ENCODE data around the gene CLIP1.

CLIP1 gene

DNA sequence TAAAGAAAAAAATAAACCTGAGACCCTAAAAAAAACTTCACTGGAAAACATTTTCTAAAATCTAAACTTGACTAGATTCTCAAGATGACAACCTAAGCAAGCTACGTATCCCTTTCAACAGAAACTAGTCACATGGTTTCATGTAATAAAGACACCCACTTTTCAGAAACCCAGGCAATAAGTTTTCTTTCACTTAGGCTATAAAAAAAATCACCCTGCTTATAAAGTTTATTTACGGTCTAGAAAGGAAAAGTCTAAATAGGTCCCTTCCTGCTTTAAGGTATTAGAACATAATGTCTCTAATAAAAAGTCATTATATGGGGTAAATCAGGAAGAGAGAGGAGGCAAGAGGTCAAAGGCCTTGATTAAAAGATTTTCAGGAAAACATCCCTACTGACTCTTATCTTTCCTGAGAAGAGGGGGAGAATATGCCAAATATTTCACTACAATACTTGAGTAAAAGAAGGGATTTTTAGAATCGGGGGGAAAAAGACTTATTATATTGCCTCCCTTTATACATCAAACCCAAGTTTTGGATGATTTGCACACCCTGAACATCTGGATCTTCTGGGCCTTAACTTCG lies 9.5 kb downstream of the CLIP1 start:
- peak overlapping the region; percentile 27; the same call in 1 of the 2 replicates for H3K4me3 ChIP-seq (ENCODE audit: low read depth, low read length)
- no peak for TF ChIP-seq CTCF (IDR thresholded peaks at IDR 0.05; ENCODE audit: low read depth, low read length, missing control alignments)
- no peak for DNase-seq (ENCODE audit: low read depth)

GRCh38 chr12:122411537-122411936 lies 10.9 kb downstream of the CLIP1 start:
- no peak for DNase-seq (ENCODE audit: low read depth)
- TF ChIP-seq CTCF (IDR thresholded peaks at IDR 0.05; ENCODE audit: low read depth, low read length, missing control alignments) = no peak
- no peak overlapping the region for H3K4me3 ChIP-seq (ENCODE audit: low read depth, low read length)

GRCh38 chr12:122407208-122407607 lies 15.3 kb downstream of the CLIP1 start:
- no peak for TF ChIP-seq CTCF (IDR thresholded peaks at IDR 0.05; ENCODE audit: low read depth, low read length, missing control alignments)
- no peak overlapping the region for H3K4me3 ChIP-seq (ENCODE audit: low read depth, low read length)
- DNase-seq (ENCODE audit: low read depth) = no peak

GRCh38 chr12:122406701-122407164 lies 15.7 kb downstream of the CLIP1 start:
- TF ChIP-seq CTCF (IDR thresholded peaks at IDR 0.05; ENCODE audit: low read depth, low read length, missing control alignments) = no peak
- no peak for DNase-seq (ENCODE audit: low read depth)

GRCh38 chr12:122403831-122404230 lies 18.6 kb downstream of the CLIP1 start:
- peak overlapping the region; percentile 2; the same call in 1 of the 2 replicates for H3K4me3 ChIP-seq (ENCODE audit: low read depth, low read length)
- TF ChIP-seq CTCF (IDR thresholded peaks at IDR 0.05; ENCODE audit: low read depth, low read length, missing control alignments) = no peak
- DNase-seq (ENCODE audit: low read depth) = no peak

More at GRCh38 chr12:122406701-122407164, 15.7 kb downstream of the CLIP1 start:
- no peak overlapping the region for H3K4me3 ChIP-seq (ENCODE audit: low read depth, low read length)

- peak; percentile 62 for DNase-seq (ENCODE audit: low read depth)
- no peak overlapping the region; the same call in 1 of the 2 replicates for H3K4me3 ChIP-seq (ENCODE audit: low read depth, low read length)
- TF ChIP-seq CTCF (IDR thresholded peaks at IDR 0.05; ENCODE audit: low read depth, low read length, missing control alignments) = peak; percentile 4
Observed at GRCh38 chr12:122403115-122403770, 19.2 kb downstream of the CLIP1 start.

Data from GM12864 (cell line).